HG03135 (cell line): ENCODE measurements around the gene DACT1.

Source experiments
- ATAC-seq: cut with Tn5 transposase; IDR thresholded peaks from one replicate; pipeline ENCODE4 v1.9.1; 2021; ENCODE audit warnings: mild to moderate bottlenecking, moderate library complexity; ENCODE audit not compliant: unreplicated experiment

DACT1 gene

GRCh38 chr14:58667900-58668299 is 30.1 kb downstream of the DACT1 start:
- ATAC-seq, result no peak

GRCh38 chr14:58668848-58669480 is 31.2 kb downstream of the DACT1 start:
- ATAC-seq, result no peak

GRCh38 chr14:58669556-58670200 is 31.9 kb downstream of the DACT1 start:
- ATAC-seq, result no peak

- no peak for ATAC-seq
Measured at GRCh38 chr14:58671024-58671423, 33.3 kb downstream of the DACT1 start.

GRCh38 chr14:58671436-58671835 is 33.7 kb downstream of the DACT1 start:
- ATAC-seq, result no peak

- ATAC-seq, result no peak
Measured at GRCh38 chr14:58673722-58674121, 36.0 kb downstream of the DACT1 start.

GRCh38 chr14:58677001-58677400 is 39.2 kb downstream of the DACT1 start:
- ATAC-seq, result no peak

GRCh38 chr14:58677517-58677916 is 39.8 kb downstream of the DACT1 start:
- ATAC-seq, result no peak

- no peak for ATAC-seq
Measured at GRCh38 chr14:58677996-58678395, 40.2 kb downstream of the DACT1 start.

GRCh38 chr14:58680698-58681097 is 42.9 kb downstream of the DACT1 start:
- ATAC-seq, result no peak

- no peak for ATAC-seq
Measured at GRCh38 chr14:58687232-58687795, 49.6 kb downstream of the DACT1 start.

- ATAC-seq, result no peak
Measured at GRCh38 chr14:58690801-58691516, 53.2 kb downstream of the DACT1 start.

- ATAC-seq, result no peak
Measured at GRCh38 chr14:58693048-58693447, 55.3 kb downstream of the DACT1 start.

GRCh38 chr14:58695514-58695913 is 57.8 kb downstream of the DACT1 start:
- ATAC-seq, result no peak

- no peak for ATAC-seq
Measured at GRCh38 chr14:58697266-58697929, 59.6 kb downstream of the DACT1 start.
